NCI-H2196 treated with DMSO at 0.1 percent for 48 hours (cell line): ENCODE results near the gene NCOA1.
"Not testable (repeated sequence)": the region's sequence is repeated elsewhere in the genome, so short reads cannot be mapped to it uniquely, and the experiment has no call there.

Experiments used
- DNase-seq: peaks from one replicate; lab custom pipeline; 2025; ENCODE audit not compliant: unreplicated experiment; lab: John Stamatoyannopoulos, UW

Gene NCOA1

DNA sequence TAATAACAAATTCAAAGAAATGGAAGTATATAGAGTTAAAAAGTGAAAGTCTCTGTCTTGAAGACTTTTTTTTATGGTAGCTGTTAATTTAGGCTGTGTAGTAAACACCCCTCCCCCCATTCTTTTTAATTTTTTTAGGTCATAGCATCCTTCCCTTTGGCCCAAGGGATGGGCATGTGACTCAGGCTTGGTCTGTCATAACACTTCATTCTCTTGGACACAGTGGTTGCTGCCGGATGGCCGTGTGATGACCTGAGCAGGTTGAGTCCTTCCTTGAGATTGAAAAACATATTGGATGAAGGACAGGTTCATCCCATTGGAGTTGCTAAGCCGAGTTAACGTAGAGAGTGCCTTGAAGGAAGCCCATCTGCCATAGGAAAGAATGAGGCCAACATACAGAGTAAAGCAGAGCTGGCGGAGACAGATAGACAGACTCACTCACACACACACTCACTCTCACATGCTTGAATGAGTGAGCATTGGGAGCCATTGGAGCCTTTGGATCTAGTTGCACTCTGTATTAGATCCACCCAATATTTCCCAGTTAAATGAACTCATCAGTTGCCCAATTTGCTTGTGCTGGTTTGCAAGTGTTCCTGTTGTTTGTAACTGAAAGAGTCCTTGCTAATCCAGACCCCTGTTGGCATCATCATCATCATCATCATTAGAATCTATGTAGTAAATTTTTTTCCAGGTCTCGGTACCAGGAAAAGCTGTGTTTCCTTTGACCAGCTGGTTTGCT is 14.7 kb downstream of the NCOA1 start:
- no peak for DNase-seq

DNA sequence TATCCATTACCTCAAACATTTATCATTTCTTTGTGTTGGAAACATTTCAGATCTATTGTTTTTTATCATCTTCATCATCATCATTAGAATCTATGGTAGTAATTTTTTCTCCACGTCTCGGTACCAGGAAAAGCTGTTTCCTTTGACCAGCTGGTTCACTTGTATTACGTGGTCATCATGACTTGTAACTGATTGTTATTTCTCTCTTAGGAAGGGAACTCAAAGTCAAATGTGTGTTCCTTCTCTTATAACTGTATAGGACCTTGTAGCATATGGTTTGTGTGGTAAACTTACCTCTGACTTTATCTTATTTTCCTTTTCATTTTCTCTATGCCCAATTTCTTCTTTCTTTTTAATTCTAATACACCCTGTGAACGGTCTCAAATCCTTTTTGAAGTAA is 16.5 kb downstream of the NCOA1 start:
- DNase-seq = no peak

DNA sequence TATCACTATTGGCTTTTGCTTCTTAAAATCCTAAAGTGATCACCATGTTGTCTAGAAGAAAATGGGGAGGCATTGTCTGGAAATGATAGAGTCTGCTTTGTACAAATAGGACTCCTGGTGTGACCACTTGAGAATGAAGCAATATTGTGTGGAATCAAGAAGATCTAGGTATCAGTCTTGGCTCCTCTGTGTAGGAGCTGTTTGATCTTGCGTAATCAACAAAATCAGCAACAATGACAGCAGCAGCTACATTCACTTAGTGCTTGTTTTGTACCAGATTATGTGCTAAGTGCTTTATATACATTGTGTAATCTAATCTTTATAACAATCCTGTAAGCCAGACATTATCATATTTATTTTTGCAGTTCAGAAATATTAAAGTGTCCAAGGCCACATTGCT is 17.8 kb downstream of the NCOA1 start:
- DNase-seq = no peak

DNA sequence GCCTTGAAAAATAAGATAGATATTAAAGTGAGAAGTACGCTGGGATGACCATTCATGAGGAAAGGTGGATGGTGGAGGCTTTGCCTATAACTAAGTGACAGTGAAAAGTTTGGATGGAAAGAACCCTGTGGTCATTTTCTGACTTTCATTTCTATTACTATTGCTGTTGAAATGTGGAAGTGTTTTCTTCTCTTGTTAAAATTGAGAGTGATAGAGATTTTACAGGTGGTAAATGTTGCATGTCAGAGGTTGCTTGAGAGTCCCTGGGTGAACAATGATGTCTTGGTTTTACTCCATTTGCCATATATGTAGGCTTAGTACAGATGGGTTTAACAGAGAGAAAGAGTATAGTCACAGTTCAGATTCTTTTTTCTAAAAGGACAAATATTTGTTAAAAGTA is 18.4 kb downstream of the NCOA1 start:
- DNase-seq = no peak

DNA sequence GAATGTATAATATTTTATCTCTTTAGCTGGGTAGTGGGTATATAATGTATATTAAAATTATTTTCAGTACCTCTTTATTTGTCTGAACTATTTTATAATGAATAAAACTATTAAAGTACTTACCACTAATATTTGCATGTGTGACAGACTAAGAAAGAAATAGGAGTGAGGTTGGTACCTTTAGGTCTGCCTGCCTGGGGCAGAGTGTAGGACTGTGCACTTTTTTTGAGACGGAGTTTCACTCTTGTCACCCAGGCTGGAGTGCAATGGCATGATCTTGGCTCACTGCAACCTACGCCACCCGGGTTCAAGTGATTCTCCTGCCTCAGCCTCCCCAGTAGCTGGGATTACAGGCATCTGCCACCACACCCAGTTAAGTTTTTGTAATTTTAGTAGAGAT is 18.8 kb downstream of the NCOA1 start:
- no peak for DNase-seq

DNA sequence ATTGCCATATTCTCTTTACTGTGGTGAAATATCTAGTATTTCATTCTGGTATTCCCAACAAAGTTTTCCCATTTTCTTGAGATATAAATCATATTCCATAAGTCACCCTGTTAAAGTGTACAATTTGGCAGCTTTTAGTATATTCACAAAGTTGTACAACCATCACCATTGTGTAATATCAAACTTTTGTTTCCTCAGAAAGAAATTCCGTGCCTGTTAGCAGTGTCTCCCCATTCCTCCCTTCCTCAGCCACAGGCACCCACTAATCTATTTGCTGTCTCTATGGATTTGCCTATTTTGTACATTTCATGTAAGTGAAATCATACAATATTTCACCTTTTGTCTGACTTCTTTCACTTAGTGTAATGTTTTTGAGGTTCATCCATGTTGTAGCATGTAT is 19.7 kb downstream of the NCOA1 start:
- DNase-seq = no peak

DNA sequence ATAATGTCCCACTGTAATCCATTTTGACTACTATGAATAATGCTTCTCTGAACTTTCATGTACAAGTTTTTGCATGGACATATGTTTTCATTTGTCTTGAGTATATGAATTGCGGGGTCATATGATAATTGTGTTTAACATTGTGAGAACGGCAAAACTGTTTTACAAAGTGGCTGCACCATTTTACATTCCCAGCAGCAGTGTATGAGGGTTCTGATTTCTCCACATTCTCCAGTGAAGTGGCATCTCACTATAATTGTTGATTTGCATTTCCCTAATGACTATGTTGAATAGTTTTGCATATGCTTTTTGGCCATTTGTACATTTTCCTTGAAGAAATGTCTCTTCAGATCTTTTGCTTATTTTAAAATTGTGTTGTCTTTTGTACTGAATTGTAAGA is 20.1 kb downstream of the NCOA1 start:
- no peak for DNase-seq

DNA sequence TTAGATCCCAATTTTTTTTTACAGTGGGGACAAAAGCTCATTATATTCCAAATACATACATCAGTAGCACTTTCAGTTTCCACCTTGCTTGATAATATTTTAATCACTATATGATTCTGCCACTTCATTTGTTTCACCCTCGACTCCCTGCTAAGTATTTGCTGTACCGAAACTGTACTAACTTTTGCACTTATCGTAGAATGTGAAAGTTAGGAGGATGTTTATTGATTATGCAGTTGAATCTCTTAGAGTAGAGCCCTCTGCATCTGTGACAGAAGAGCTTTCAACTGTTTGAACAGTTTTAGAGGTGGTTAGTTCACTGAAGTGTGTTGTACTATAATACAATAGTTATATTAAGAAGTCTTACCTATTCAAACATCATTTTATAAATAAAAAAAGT is 20.8 kb downstream of the NCOA1 start:
- no peak for DNase-seq

DNA sequence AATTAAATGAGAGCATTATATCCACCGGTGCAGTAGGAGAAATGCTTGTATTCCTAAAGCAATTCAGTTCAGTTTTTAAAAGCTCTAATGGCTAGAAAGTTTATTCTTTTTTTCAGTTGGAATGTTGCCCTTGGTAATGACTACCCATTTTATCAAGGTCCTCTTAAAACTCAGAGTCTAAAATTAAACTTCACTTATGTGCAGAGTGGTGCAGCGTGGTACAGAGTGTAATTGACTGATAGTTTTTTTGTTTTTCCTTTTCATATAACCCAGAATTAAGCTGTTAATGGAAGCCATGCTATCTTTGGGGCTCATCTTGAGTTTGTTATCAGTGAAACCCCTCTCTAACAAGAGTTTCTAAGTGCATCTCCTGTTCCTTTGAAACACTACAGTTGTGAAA is 21.4 kb downstream of the NCOA1 start:
- DNase-seq = no peak

DNA sequence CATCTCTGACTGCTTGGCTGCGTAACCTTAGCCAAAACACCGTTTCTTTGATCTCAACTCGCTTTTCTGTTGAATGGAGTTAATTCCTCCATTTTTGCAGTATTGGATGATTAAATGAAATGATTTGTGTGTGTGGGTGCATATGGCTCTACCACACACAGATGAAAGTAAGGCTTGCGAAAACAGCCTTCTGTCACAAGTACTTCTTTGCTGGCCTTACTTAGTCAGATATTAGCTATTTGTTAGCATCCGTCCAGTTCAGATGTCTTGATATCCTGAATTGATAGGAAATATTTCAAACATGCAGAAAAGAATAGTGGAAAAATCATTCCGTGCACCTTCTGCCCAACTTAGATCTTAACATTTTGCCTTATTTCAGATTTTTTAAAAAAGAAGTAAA is 21.8 kb downstream of the NCOA1 start:
- no peak for DNase-seq

DNA sequence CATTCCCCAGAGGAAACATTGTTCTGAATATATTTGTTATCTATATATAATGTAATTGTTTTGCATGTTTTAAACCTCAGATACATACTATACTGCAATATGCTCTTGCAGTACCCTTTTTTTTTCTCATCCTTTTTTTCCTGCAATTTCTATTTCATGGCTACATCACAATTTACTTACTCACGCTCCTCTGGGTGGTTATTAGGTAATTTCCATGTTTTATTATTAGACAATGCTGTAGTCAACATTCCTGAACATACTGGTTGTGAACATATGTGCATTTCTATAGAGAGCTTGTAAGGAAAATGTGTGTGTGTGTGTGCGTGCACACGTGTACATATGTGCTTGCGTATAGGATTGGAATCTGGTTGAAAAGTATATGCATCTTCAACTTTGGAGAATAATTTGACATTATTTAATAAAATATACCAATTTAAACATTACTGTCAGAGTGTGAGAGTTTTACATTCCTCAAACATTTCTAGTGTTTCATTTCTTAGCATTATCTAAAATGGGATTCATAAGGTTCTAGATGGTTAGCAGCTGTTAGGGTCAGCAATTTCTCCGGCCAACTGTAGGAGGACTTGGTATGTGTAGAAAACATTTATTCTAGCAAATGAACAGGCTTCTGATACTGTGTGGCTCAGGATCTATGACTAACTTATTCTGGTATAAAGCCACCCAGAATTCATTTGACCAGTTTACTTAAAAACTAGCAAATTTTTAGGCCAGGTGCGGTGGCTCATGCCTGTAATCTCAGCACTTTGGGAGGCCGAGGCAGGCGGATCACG is 22.4 kb downstream of the NCOA1 start:
- no peak for DNase-seq

DNA sequence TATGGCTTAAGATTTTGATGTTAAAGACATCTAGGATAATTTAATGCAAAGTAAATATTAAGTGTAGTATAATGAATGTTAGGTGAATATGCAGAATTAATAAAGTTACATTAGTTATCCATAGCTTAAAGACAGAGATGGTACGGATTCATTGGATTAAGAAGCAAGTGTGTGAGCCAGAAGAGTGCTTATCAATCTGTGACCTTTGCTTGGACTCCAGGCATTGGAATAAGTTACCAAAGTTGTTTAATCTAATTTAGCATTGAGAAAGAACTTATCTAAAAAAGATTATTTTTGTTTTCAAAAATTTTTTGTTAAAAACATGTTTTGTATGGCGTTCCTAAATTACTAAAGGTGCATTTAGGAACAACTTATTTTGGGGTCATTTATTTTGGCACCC is 23.8 kb downstream of the NCOA1 start:
- DNase-seq = no peak

DNA sequence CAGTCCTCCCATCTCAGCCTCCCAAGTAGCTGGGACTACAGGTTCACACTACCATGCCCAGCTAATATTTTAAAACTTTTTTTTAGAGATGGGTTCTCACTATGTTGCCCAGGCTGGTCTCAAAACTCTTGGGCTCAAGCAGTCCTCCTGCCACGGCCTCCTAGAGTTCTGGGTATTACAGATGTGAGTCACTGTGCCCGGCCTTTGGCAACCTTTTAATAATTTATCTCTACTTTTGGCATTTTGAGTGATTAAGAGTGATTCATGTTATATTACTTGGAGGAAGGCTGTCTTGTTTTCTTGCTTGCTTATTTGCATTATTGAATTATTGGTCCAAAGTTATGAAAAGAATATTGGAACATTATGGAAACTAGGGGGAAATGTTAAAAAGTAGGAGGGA is 24.3 kb downstream of the NCOA1 start:
- no peak for DNase-seq

DNA sequence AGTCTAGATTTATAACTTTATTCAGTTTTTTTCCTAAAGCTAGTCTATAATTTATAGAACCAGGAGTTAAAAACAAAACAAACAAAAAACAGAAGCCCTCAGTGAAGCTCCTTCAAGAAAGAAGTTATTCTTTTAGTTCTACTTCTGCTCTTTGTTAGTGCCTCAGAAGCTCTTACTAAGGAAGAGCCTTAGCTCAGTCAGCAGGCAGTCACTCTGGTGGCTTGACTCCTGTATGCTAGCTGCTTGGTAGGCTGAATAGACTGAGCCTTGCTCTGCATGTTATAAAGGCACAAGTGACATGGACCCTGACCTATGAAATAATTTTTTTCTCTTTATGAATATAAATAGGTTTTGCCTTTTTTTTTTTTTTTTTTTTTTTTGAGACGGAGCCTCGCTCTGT is 24.8 kb downstream of the NCOA1 start:
- no peak for DNase-seq

DNA sequence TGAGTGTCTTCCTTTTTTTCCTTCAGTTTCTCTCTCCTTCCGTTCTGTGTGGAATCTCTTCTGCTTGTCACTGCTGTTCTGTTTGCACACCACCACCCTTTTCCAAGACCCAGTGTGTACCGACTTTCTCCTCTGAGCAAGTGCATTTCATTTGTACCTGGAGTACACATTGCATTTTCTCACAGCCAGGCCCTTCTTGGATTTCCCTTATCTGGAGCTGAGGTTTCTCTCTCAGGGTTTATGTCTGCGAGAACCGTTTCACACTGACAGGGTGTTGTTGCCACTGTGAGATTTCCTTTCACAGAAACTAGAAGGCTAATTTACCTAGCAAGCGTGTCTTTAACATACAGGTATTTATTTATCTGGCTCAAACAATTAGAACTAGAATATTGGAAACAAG is 26.2 kb downstream of the NCOA1 start:
- no peak for DNase-seq

DNA sequence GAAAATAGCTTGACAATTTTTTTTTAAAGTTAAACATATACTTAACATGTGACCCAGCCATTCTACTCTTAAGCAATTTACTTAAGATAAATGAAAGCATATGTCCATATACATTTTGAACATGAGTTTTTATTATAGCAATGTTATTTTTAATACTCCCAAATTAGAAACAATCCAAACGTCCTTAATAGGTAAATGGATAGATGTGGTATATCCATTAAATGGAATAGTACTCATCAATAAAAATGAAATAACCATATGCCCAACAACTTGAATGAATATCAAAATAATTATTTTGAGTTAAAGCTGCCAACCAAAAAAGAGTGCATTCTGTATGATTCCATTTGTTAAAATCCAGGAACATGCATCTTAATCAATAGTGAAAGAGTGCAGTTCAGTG is 29.1 kb downstream of the NCOA1 start:
- DNase-seq = no peak

DNA sequence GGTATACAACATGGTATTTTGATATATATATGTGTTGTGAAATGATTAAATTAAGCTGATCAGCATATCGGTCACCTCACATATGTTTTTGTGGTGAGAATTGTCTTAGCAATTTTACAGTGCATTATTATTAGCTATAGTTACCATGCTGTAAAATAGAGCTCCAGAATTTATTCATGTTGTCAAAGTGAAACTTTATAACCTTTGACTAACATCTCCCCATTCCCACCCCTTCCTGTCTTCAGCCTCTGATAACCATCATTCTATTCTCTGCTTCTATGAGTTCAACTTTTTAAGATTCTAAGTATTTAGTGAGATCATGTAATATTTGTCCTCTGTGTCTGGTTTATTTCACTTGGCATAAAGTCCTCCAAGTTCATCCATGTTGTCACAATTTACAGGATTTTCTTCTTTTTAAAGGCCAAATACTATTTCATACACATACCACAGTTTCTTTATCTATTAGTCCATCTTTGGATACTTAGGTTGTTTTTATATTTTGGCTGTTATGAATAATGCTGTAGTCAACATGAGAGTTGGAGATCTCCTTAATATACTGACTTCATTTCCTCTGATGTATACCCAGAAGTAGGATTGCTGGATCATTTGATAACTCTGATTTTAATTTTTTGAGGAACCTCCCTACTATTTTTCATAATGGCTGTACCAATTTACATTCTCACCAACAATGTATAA is 30.3 kb downstream of the NCOA1 start:
- DNase-seq = no peak

DNA sequence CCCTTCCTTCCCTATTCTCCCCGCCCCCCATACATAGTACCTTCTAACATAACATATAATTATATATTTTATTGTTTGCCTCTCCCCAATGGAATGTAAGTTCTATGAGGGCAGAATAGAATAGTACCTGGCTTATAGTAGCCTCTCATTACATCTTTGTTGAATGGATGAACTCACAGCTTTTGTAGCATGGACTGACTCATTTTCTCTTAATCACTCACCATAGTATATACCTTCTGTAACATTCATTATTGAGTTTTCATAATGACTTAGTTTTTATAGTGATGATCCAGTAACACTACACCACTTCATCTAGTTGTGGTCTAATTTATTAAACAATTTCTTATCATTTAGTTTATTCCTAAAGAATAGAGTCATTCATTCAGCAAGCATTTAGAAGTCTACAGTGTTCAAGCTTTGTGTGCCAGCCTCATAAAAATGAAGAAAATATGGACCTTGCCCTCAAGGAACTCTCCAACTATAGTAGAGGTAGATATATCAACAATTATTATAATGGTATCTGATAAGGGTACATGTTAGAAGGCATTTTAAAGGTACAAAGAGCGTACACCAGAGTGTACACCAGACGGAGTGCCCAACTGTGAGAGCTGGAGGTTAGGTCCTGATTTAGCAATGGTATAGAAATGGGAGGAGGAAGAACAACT is 31.1 kb downstream of the NCOA1 start:
- DNase-seq = no peak

DNA sequence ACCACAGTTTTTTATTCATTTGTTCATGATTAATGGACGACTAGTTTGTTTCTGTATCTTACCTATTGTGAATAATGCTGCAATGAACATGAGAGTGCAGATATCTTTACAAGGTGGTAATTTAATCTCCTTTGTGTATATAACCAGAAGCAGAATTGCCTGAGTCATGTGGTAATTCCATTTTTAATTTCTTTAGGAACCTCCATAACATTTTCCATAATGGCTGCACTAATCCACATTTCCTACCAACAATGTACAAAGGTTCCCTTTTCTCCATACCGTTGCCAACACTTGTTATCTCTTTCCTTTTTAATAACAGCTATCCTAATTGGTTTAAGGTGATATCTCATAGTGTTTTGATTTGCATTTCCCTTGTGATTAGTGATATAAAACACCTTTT is 36.5 kb downstream of the NCOA1 start:
- no peak for DNase-seq

DNA sequence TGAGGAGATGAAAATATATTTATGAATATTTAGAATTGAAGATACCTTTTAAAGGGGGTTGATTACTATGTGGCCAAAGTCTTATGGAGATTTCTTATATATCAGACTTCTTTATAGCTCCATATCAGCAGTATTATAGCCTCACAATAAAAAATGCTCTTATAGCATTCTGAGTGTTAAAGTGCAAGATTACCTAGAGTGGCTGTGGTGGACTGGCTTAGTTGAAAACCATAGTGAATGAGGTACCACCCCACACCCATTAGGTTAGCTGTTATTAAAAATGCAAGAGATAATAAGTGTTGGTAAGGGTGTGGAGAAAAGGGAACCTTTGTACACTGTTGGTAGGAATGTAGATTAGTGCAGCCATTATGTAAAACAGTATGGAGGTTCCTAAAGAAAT is 39.7 kb downstream of the NCOA1 start:
- DNase-seq = no peak

DNA sequence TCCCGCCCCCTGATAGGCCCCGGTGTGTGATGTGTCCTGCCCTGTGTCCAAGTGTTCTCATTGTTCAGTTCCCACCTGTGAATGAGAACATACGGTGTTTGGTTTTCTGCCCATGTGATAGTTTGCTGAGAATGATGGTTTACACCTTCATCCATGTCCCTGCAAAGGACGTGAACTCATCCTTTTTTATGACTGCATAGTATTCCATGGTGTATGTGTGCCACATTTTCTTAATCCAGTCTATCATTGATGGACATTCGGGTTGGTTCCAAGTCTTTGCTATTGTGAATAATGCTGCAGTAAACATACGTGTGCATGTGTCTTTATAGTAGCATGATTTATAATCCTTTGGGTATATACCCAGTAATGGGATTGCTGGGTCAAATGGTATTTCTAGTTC is 40.6 kb downstream of the NCOA1 start:
- DNase-seq = not testable (repeated sequence)

DNA sequence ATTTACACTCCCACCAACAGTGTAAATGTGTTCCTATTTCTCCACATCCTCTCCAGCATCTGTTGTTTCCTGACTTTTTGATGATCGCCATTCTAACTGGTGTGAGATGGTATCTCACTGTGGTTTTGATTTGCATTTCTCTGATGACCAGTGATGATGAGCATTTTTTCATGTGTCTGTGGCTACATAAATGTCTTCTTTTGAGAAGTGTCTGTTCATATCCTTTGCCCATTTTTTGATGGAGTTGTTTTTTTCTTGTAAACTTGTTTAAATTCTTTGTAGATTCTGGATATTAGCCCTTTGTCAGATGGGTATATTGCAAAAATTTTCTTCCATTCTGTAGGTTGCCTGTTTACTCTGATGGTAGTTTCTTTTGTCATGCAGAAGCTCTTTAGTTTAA is 41.0 kb downstream of the NCOA1 start:
- DNase-seq = not testable (repeated sequence)
